ENCODE measurements around the gene TNFSF15. TPM values are rescaled to one million over a fixed set of nuclear protein-coding genes. Genes with fewer than 3 reads are reported as not detected.

Gene TNFSF15
- polyA plus RNA-seq, 1 donor = 10.2 TPM

- Histone ChIP-seq H3K4me3 (ENCODE audit: low read length) (no peak overlapping the region), H3K9me3 (ENCODE audit: control insufficient read depth, low read depth, low read length) (no peaks in the 10 kb centered on the region), H3K4me1 (ENCODE audit: control insufficient read depth, insufficient read depth, low read length) (peaks cover 16% of the 10 kb centered on the region), H3K36me3 (ENCODE audit: control insufficient read depth, insufficient read depth, low read length) (no peaks in the 10 kb centered on the region), H3K27me3 (ENCODE audit: control insufficient read depth, insufficient read depth, low read length) (no peaks in the 10 kb centered on the region), H3K27ac (ENCODE audit: low read length) (no peak overlapping the region)
- WGBS (ENCODE audit: insufficient coverage, low lambda C conversion rate) = 100% methylated on average over 2 of the region's 4 CpGs
- peak in 1 of 2 donors; percentile 55 for DNase-seq
These were observed 41.9 kb upstream of the TNFSF15 start for GRCh38 chr9:114847492-114848417.

GRCh38 chr9:114845373-114845772 is 39.5 kb upstream of the TNFSF15 start:
- Histone ChIP-seq H3K9me3 (ENCODE audit: control insufficient read depth, low read depth, low read length) (no peaks in the 10 kb centered on the region), H3K4me3 (ENCODE audit: low read length) (no peak overlapping the region), H3K27me3 (ENCODE audit: control insufficient read depth, insufficient read depth, low read length) (no peaks in the 10 kb centered on the region), H3K27ac (ENCODE audit: low read length) (no peak overlapping the region), H3K4me1 (ENCODE audit: control insufficient read depth, insufficient read depth, low read length) (peaks cover 3% of the 10 kb centered on the region), H3K36me3 (ENCODE audit: control insufficient read depth, insufficient read depth, low read length) (no peaks in the 10 kb centered on the region)
- WGBS (ENCODE audit: insufficient coverage, low lambda C conversion rate) = 80% methylated on average over 1 of the region's 5 CpGs
- no peak for DNase-seq

GRCh38 chr9:114844766-114845165 is 38.9 kb upstream of the TNFSF15 start:
- DNase-seq = no peak
- H3K4me3 ChIP-seq (ENCODE audit: low read length) = no peak overlapping the region
- H3K4me1 ChIP-seq (ENCODE audit: control insufficient read depth, insufficient read depth, low read length) = peaks cover 3% of the 10 kb centered on the region
- H3K27me3 ChIP-seq (ENCODE audit: control insufficient read depth, insufficient read depth, low read length) = no peaks in the 10 kb centered on the region
- 80% methylated on average over 1 of the region's 3 CpGs for WGBS (ENCODE audit: insufficient coverage, low lambda C conversion rate)
- H3K36me3 ChIP-seq (ENCODE audit: control insufficient read depth, insufficient read depth, low read length) = no peaks in the 10 kb centered on the region
- H3K9me3 ChIP-seq (ENCODE audit: control insufficient read depth, low read depth, low read length) = no peaks in the 10 kb centered on the region
- H3K27ac ChIP-seq (ENCODE audit: low read length) = no peak overlapping the region

GRCh38 chr9:114837923-114838322 is 32.1 kb upstream of the TNFSF15 start:
- Histone ChIP-seq H3K9me3 (ENCODE audit: control insufficient read depth, low read depth, low read length) (no peaks in the 10 kb centered on the region), H3K27ac (ENCODE audit: low read length) (no peak overlapping the region), H3K4me3 (ENCODE audit: low read length) (no peak overlapping the region), H3K4me1 (ENCODE audit: control insufficient read depth, insufficient read depth, low read length) (no peaks in the 10 kb centered on the region), H3K27me3 (ENCODE audit: control insufficient read depth, insufficient read depth, low read length) (no peaks in the 10 kb centered on the region), H3K36me3 (ENCODE audit: control insufficient read depth, insufficient read depth, low read length) (no peaks in the 10 kb centered on the region)
- DNase-seq = no peak

GRCh38 chr9:114836769-114837168 is 30.9 kb upstream of the TNFSF15 start:
- Histone ChIP-seq H3K9me3 (ENCODE audit: control insufficient read depth, low read depth, low read length) (peaks cover 4% of the 10 kb centered on the region), H3K4me1 (ENCODE audit: control insufficient read depth, insufficient read depth, low read length) (no peaks in the 10 kb centered on the region), H3K27ac (ENCODE audit: low read length) (no peak overlapping the region), H3K4me3 (ENCODE audit: low read length) (no peak overlapping the region), H3K27me3 (ENCODE audit: control insufficient read depth, insufficient read depth, low read length) (no peaks in the 10 kb centered on the region), H3K36me3 (ENCODE audit: control insufficient read depth, insufficient read depth, low read length) (no peaks in the 10 kb centered on the region)
- WGBS (ENCODE audit: insufficient coverage, low lambda C conversion rate) = no CpG with 5 or more reads among the region's 3 CpGs
- no peak for DNase-seq

GRCh38 chr9:114834386-114834785 is 28.5 kb upstream of the TNFSF15 start:
- Histone ChIP-seq H3K4me3 (ENCODE audit: low read length) (no peak overlapping the region), H3K4me1 (ENCODE audit: control insufficient read depth, insufficient read depth, low read length) (no peaks in the 10 kb centered on the region), H3K27me3 (ENCODE audit: control insufficient read depth, insufficient read depth, low read length) (no peaks in the 10 kb centered on the region), H3K9me3 (ENCODE audit: control insufficient read depth, low read depth, low read length) (peaks cover 4% of the 10 kb centered on the region), H3K27ac (ENCODE audit: low read length) (no peak overlapping the region), H3K36me3 (ENCODE audit: control insufficient read depth, insufficient read depth, low read length) (no peaks in the 10 kb centered on the region)
- no peak for DNase-seq

GRCh38 chr9:114830546-114830945 is 24.7 kb upstream of the TNFSF15 start:
- WGBS (ENCODE audit: insufficient coverage, low lambda C conversion rate) = no CpG with 5 or more reads among the region's 1 CpG
- no peaks in the 10 kb centered on the region for H3K27me3 ChIP-seq (ENCODE audit: control insufficient read depth, insufficient read depth, low read length)
- no peak for DNase-seq
- H3K36me3 ChIP-seq (ENCODE audit: control insufficient read depth, insufficient read depth, low read length) = no peaks in the 10 kb centered on the region
- no peak overlapping the region for H3K4me3 ChIP-seq (ENCODE audit: low read length)
- no peak overlapping the region for H3K27ac ChIP-seq (ENCODE audit: low read length)
- H3K9me3 ChIP-seq (ENCODE audit: control insufficient read depth, low read depth, low read length) = peaks cover 4% of the 10 kb centered on the region
- peaks cover 5% of the 10 kb centered on the region for H3K4me1 ChIP-seq (ENCODE audit: control insufficient read depth, insufficient read depth, low read length)

GRCh38 chr9:114829574-114830440 is 24.0 kb upstream of the TNFSF15 start:
- DNase-seq = no peak
- no peaks in the 10 kb centered on the region for H3K27me3 ChIP-seq (ENCODE audit: control insufficient read depth, insufficient read depth, low read length)
- peaks cover 9% of the 10 kb centered on the region for H3K4me1 ChIP-seq (ENCODE audit: control insufficient read depth, insufficient read depth, low read length)
- no CpG with 5 or more reads among the region's 3 CpGs for WGBS (ENCODE audit: insufficient coverage, low lambda C conversion rate)
- peaks cover 4% of the 10 kb centered on the region for H3K9me3 ChIP-seq (ENCODE audit: control insufficient read depth, low read depth, low read length)
- no peak overlapping the region for H3K27ac ChIP-seq (ENCODE audit: low read length)
- H3K4me3 ChIP-seq (ENCODE audit: low read length) = no peak overlapping the region
- no peaks in the 10 kb centered on the region for H3K36me3 ChIP-seq (ENCODE audit: control insufficient read depth, insufficient read depth, low read length)

- Histone ChIP-seq H3K27ac (ENCODE audit: low read length) (no peak overlapping the region), H3K4me3 (ENCODE audit: low read length) (no peak overlapping the region), H3K4me1 (ENCODE audit: control insufficient read depth, insufficient read depth, low read length) (peaks cover 9% of the 10 kb centered on the region), H3K36me3 (ENCODE audit: control insufficient read depth, insufficient read depth, low read length) (no peaks in the 10 kb centered on the region), H3K9me3 (ENCODE audit: control insufficient read depth, low read depth, low read length) (peaks cover 4% of the 10 kb centered on the region), H3K27me3 (ENCODE audit: control insufficient read depth, insufficient read depth, low read length) (no peaks in the 10 kb centered on the region)
- DNase-seq = no peak
- no CpG with 5 or more reads among the region's 3 CpGs for WGBS (ENCODE audit: insufficient coverage, low lambda C conversion rate)
These were observed 22.4 kb upstream of the TNFSF15 start for GRCh38 chr9:114828303-114828650.

- no peak overlapping the region for H3K4me3 ChIP-seq (ENCODE audit: low read length)
- no peaks in the 10 kb centered on the region for H3K36me3 ChIP-seq (ENCODE audit: control insufficient read depth, insufficient read depth, low read length)
- no peaks in the 10 kb centered on the region for H3K27me3 ChIP-seq (ENCODE audit: control insufficient read depth, insufficient read depth, low read length)
- peaks cover 9% of the 10 kb centered on the region for H3K4me1 ChIP-seq (ENCODE audit: control insufficient read depth, insufficient read depth, low read length)
- H3K27ac ChIP-seq (ENCODE audit: low read length) = no peak overlapping the region
- DNase-seq = no peak
- peaks cover 4% of the 10 kb centered on the region for H3K9me3 ChIP-seq (ENCODE audit: control insufficient read depth, low read depth, low read length)
- 89% methylated on average over 1 of the region's 2 CpGs for WGBS (ENCODE audit: insufficient coverage, low lambda C conversion rate)
These were observed 21.9 kb upstream of the TNFSF15 start for GRCh38 chr9:114827641-114828302.

Data from large intestine (tissue), 3 donors.